Diencephalon (tissue), 1 donor: ENCODE results near the gene PNMA8B. TPM values are rescaled to one million over a fixed set of nuclear protein-coding genes. Genes with fewer than 3 reads are reported as not detected.

Source experiments
- total RNA-seq: library from RNA; depleted of rRNA; stranded (reverse); fragments of >200 nt; gene quantifications from one replicate; pipeline ENCODE4 v1.2.3, GENCODE V29; 2014

Gene PNMA8B, protein sequence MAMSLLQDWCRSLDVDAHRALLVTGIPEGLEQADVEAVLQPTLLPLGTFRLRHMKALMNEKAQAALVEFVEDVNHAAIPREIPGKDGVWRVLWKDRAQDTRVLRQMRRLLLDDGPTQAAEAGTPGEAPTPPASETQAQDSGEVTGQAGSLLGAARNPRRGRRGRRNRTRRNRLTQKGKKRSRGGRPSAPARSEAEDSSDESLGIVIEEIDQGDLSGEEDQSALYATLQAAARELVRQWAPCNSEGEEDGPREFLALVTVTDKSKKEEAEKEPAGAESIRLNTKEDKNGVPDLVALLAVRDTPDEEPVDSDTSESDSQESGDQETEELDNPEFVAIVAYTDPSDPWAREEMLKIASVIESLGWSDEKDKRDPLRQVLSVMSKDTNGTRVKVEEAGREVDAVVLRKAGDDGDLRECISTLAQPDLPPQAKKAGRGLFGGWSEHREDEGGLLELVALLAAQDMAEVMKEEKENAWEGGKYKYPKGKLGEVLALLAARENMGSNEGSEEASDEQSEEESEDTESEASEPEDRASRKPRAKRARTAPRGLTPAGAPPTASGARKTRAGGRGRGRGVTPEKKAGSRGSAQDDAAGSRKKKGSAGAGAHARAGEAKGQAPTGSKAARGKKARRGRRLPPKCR
- total RNA-seq: 33.0 TPM

GRCh38 chr19:46495786-46496099, at the start of gene PNMA8B:
TSS of gene PNMA8B (minus strand) at chr19:46495867. CDS start at chr19:46495465, 402 bp downstream.

GRCh38 chr19:46471116-46471733, 24.4 kb downstream of the PNMA8B start, which contains the start of gene PNMA8A:
TSS of gene PNMA8A (minus strand) at chr19:46471563. CDS start at chr19:46471035, 528 bp downstream.

Other genes starting within 250 kb of the PNMA8B start
- 8.8 TPM for gene HIF3A, start 198.8 kb downstream of the PNMA8B start, total RNA-seq
- 69.7 TPM for gene PPP5C, start 148.8 kb downstream of the PNMA8B start, total RNA-seq
- 8.1 TPM for gene CCDC8, start 82.3 kb downstream of the PNMA8B start, total RNA-seq
- 39.2 TPM for gene PNMA8C, start 66.9 kb downstream of the PNMA8B start, total RNA-seq
- 108 TPM for gene PNMA8A, start 24.3 kb downstream of the PNMA8B start, total RNA-seq
- gene CALM3, start 105.5 kb upstream of the PNMA8B start, total RNA-seq: 544 TPM
- gene PTGIR, start 129.2 kb upstream of the PNMA8B start, total RNA-seq: 0.23 TPM
- gene GNG8, start 140.3 kb upstream of the PNMA8B start, total RNA-seq: not detected
- gene DACT3, start 165.3 kb upstream of the PNMA8B start, total RNA-seq: 24.0 TPM
- 6.7 TPM for gene PRKD2, start 221.2 kb upstream of the PNMA8B start, total RNA-seq